ENCODE results near the gene CFAP126.

CFAP126 gene

GRCh38 chr1:161350671-161351070, 17.0 kb downstream of the CFAP126 start:
- Histone ChIP-seq H3K4me3 (ENCODE audit: low read depth, low read length) (no peak overlapping the region), H3K27me3 (replicated peaks) (no peaks in the 10 kb centered on the region), H3K36me3 (replicated peaks) (peaks cover 6% of the 10 kb centered on the region), H3K27ac (no peak overlapping the region)
- DNase-seq = no peak
- in situ Hi-C loops (cut with HindIII; ENCODE audit: low pct_ligation_motif_present, low sequenced_read_pairs) = no loop called here
- no peak for TF ChIP-seq CTCF (IDR thresholded peaks at IDR 0.05; ENCODE audit: low read depth, low read length, missing control alignments)

DNA sequence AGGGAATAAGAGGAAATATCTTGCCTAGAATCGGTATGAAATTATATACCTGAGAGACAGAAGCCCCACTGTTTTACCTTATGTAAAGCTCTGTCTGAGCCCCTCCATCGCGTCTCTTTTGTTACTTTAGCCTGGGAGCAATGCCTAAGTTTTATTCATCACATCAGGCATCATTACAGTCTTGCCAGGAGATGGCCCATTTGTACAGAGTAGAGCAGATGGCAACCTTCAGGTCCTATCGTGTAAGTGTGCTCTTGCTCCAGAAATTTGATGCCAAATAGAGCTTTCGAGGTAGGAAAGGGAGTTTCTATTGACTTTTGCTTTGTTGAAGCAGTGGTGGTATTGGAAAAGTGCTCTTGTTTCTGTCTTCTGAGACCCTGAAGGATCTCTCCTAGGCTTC, 24.9 kb downstream of the CFAP126 start:
- H3K36me3 ChIP-seq (replicated peaks) = peaks cover 35% of the 10 kb centered on the region
- no peak for TF ChIP-seq CTCF (IDR thresholded peaks at IDR 0.05; ENCODE audit: low read depth, low read length, missing control alignments)
- H3K27ac ChIP-seq = no peak overlapping the region
- no peaks in the 10 kb centered on the region for H3K27me3 ChIP-seq (replicated peaks)
- DNase-seq = no peak
- in situ Hi-C loops (cut with HindIII; ENCODE audit: low pct_ligation_motif_present, low sequenced_read_pairs) = no loop called here
- H3K4me3 ChIP-seq (ENCODE audit: low read depth, low read length) = no peak overlapping the region

DNA sequence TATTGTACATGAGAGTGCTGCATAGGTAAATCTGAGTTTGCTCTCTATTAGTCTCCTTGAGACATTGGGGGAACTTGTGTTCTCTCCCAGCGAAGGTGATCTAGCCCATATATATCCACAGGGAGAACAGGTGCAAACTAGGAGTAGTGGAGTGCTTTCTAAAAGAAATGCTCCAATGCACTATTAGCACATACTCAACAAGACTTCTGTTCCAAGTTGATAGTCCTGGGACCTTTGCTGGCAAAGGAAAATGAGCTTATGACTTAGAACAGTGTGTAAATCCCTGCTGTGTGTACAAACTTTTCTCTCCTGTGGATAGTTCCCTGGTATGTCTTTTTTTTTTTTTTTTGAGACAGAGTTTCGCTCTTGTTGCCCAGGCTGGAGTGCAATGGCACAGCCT, 25.5 kb downstream of the CFAP126 start:
- DNase-seq = no peak
- in situ Hi-C loops (cut with HindIII; ENCODE audit: low pct_ligation_motif_present, low sequenced_read_pairs) = no loop called here
- H3K27me3 ChIP-seq (replicated peaks) = no peaks in the 10 kb centered on the region
- TF ChIP-seq CTCF (IDR thresholded peaks at IDR 0.05; ENCODE audit: low read depth, low read length, missing control alignments) = no peak
- H3K36me3 ChIP-seq (replicated peaks) = peaks cover 36% of the 10 kb centered on the region
- no peak overlapping the region for H3K4me3 ChIP-seq (ENCODE audit: low read depth, low read length)
- H3K27ac ChIP-seq = no peak overlapping the region

DNA sequence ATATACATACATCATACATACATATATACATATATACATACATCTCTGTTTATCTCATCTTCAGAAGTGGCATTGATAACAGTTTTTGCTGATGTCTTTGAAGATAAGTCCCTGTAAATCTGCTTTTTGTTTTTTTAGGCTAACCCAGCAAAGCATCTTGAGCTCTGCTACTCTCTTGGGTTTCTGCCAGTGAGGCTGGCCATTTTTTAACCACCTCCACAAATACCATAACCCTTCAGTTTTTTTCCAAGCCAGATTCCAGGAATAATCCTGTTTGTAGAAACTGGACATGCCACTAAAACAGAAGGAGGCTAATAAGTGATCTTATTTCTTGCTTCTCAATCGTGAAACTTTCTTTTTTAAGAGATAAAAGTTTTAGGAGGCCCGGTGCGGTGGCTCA, 31.9 kb downstream of the CFAP126 start:
- no peak overlapping the region for H3K27ac ChIP-seq
- no peaks in the 10 kb centered on the region for H3K27me3 ChIP-seq (replicated peaks)
- in situ Hi-C loops (cut with HindIII; ENCODE audit: low pct_ligation_motif_present, low sequenced_read_pairs) = no loop called here
- peaks cover 24% of the 10 kb centered on the region for H3K36me3 ChIP-seq (replicated peaks)
- no peak for TF ChIP-seq CTCF (IDR thresholded peaks at IDR 0.05; ENCODE audit: low read depth, low read length, missing control alignments)
- H3K4me3 ChIP-seq (ENCODE audit: low read depth, low read length) = no peak overlapping the region
- DNase-seq = no peak

DNA sequence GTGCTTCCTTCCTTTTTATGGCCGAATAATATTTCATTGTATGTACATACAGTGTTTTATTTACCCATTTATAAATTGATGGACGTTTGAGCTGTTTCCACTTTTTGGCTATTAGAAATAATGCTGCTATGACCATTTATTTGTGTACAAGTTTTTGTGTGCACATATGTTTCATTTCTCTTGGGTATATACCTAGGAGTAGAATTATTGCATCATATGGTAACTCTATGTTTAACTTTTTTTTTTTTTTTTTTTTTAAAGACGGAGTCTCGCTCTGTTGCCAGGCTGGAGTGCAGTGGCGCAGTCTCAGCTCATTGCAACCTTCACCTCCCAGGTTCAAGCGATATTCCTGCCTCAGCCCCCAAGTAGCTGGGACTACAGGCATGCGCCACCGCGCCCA, 34.5 kb downstream of the CFAP126 start:
- no peak for TF ChIP-seq CTCF (IDR thresholded peaks at IDR 0.05; ENCODE audit: low read depth, low read length, missing control alignments)
- in situ Hi-C loops (cut with HindIII; ENCODE audit: low pct_ligation_motif_present, low sequenced_read_pairs) = no loop called here
- H3K36me3 ChIP-seq (replicated peaks) = peaks cover 31% of the 10 kb centered on the region

GRCh38 chr1:161330346-161330745, 37.3 kb downstream of the CFAP126 start:
- in situ Hi-C loops (cut with HindIII; ENCODE audit: low pct_ligation_motif_present, low sequenced_read_pairs) = no loop called here
- Histone ChIP-seq H3K27me3 (replicated peaks) (no peaks in the 10 kb centered on the region), H3K4me3 (ENCODE audit: low read depth, low read length) (no peak overlapping the region), H3K27ac (no peak overlapping the region), H3K36me3 (replicated peaks) (peaks cover 37% of the 10 kb centered on the region)
- TF ChIP-seq CTCF (IDR thresholded peaks at IDR 0.05; ENCODE audit: low read depth, low read length, missing control alignments) = no peak
- no peak for DNase-seq

More for the DNA sequence above, 34.5 kb downstream of the CFAP126 start:
- Histone ChIP-seq H3K27me3 (replicated peaks) (no peaks in the 10 kb centered on the region), H3K27ac (no peak overlapping the region), H3K4me3 (ENCODE audit: low read depth, low read length) (no peak overlapping the region)
- no peak for DNase-seq
